HepG2 (cell line): ENCODE measurements around the gene ZNF443.

Experiments used
- ETV6 ChIP-seq: sonication (generic); formaldehyde crosslinking; conservative IDR thresholded peaks from 2 replicates; pipeline ENCODE4 v1.4.0; 2020; ENCODE audit warnings: missing genetic modification reagents
- FOXP4 ChIP-seq: sonication (generic); formaldehyde crosslinking; IDR thresholded peaks from 2 replicates; pipeline ENCODE4 v1.4.0; 2020; ENCODE audit warnings: missing genetic modification reagents
- MEIS2 ChIP-seq: sonication (generic); formaldehyde crosslinking; IDR thresholded peaks from 2 replicates; pipeline ENCODE4 v1.9.0; 2021; ENCODE audit warnings: mild to moderate bottlenecking, missing genetic modification reagents
- SP1 ChIP-seq, 2 experiments: fragments of 450-650 bp in 1 of 2; sonication (generic) in 1 of 2; formaldehyde crosslinking in 1 of 2; IDR thresholded peaks; 2 replicates each; pipeline versions ENCODE4 v1.4.0 to v1.6.1; 2016 to 2020; ENCODE audit warnings: missing genetic modification reagents in 1 of 2

- TF ChIP-seq SP1 (IDR thresholded peaks at IDR 0.05), result no peak
- no peak for TF ChIP-seq SP1 (CRISPR knock-in tag; IDR thresholded peaks at IDR 0.05)
- TF ChIP-seq ETV6 (CRISPR knock-in tag), result no peak
- no peak for TF ChIP-seq MEIS2
- no peak for TF ChIP-seq FOXP4 (CRISPR knock-in tag)
These were observed 41.7 kb upstream of the ZNF443 start for GRCh38 chr19:12482509-12482886.
